Effector memory CD4-positive, alpha-beta T cell (primary cell): ENCODE results near the gene HAND1.
A peak's percentile ranks its signal among the peaks of the same experiment; 100 is the strongest.

Experiments used
- DNase-seq, 3 donors: peaks; one replicate each; pipeline ENCODE4 v3.0.0-alpha.2; 2020
- H3K27ac ChIP-seq: 2 replicates; pipeline ENCODE4 v1.7.0; 2013; ENCODE audit warnings: mild to moderate bottlenecking, low read length, moderate library complexity; ENCODE audit not compliant: insufficient read depth, poor library complexity, severe bottlenecking
- H3K27me3 ChIP-seq: replicated peaks from 2 replicates; pipeline ENCODE4 v1.7.0; 2013; ENCODE audit warnings: mild to moderate bottlenecking, low read length; ENCODE audit not compliant: insufficient read depth, control insufficient read depth, poor library complexity, severe bottlenecking
- H3K36me3 ChIP-seq: 2 replicates; pipeline ENCODE4 v1.7.0; 2013; ENCODE audit warnings: mild to moderate bottlenecking, low read length, moderate library complexity; ENCODE audit not compliant: control insufficient read depth, insufficient read depth
- H3K4me1 ChIP-seq: 2 replicates; pipeline ENCODE4 v1.7.0; 2013; ENCODE audit warnings: low read length, mild to moderate bottlenecking; ENCODE audit not compliant: control insufficient read depth, insufficient read depth, poor library complexity, severe bottlenecking
- H3K4me3 ChIP-seq: 2 replicates; pipeline ENCODE4 v1.7.0; 2013; ENCODE audit warnings: low read length, low read depth, mild to moderate bottlenecking; ENCODE audit not compliant: insufficient read depth, poor library complexity, severe bottlenecking
- H3K9me3 ChIP-seq: 2 replicates; pipeline ENCODE4 v1.7.0; 2013; ENCODE audit warnings: mild to moderate bottlenecking, low read length, moderate library complexity; ENCODE audit not compliant: control insufficient read depth

Gene HAND1

DNA sequence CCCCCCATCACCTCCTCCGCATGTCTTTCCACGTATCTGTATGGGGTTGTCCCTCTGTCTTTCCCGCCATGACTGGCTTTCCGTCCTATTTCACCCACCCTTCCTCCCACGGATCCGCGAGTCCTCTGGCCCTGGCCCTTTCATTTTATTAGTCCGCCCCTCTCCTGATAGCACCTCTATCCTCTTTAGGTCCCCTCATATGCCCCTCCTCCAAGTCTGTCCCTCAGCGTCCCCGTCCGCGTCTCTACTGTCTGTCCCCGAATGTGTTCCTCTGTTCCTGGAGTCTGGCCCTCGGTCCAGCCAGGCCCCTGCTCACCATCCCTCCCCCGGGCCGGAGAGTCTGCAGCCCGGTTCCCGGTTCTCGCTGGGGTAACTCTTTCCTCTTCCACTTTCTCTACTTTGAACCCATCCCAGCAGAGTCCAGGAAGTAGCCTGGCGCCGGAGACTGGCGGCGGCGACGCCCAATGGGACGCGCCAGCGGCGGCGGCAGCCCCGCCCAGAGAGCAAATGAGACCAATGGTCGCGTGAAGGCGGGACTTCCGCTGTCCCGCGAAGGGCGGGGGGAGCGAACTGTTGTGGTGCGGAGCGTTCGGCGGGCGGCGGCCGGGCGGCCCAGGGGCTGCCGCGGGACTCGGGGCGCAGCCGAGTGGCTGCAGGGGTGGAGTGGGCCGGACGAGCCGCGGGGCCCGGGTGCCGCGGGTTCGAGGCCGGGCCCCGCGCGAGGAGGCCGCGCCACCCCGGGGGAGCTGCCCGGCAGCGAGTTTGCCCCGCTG, 32.4 kb downstream of the HAND1 start, which contains the start of gene SAP30L:
TSS of gene SAP30L (plus strand) at position 576 of the 773 bp plus-strand sequence. CDS start 608 bp downstream, outside the sequence.
- Histone ChIP-seq H3K4me3 (peak within 1 kb of the TSS; percentile 89), H3K27me3 (no peaks in the 10 kb centered on the region), H3K27ac (peak within 1 kb of the TSS; percentile 64), H3K4me1 (peaks cover 14% of the 10 kb centered on the region), H3K36me3 (peaks cover 5% of the 10 kb centered on the region), H3K9me3 (no peaks in the 10 kb centered on the region)
- DNase-seq: peak; percentile 83 to 93 (median 91)

DNA sequence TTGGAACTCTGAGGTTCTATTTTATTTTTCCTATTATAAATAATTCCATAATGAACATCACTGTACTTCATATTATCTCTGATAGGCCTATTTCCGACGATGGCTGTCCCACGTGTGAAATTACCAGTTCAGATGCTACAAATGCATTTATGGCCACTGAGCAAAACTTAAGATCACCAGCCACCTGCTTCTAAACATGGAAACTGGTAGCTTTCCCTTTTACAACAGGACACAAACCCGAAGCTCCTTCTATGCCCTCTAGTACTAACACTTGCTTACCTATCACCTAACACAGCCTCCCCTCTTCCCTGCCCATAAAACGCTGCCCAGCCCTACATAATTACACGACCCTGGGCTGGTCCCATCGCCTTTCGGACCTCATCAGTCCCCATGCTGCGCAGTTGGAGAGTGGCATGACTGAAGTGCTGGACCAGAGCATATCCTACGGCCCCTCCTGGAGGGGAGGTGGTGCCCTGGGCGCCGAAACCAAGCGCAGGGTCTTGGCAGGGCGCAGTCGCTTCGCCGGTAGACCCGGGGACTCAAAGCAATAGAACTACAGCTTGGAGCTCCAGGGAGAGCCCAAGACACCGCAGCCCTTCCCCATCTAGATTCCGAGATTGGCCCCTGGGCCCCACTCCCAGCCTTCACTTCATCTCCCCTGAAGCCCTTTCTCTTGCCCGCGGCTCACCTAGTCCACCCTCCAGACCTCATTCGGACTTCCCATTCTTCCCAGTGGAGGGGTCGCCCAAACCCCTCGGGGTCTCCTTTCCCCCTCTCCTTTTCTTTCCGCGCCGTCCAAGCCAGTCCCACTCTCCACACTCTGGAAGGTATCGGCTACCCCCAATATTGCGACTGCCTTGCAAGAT, 33.2 kb downstream of the HAND1 start:
- DNase-seq: no peak
- Histone ChIP-seq H3K36me3 (peaks cover 9% of the 10 kb centered on the region), H3K27ac (peak overlapping the region; percentile 64), H3K27me3 (no peaks in the 10 kb centered on the region), H3K4me1 (peaks cover 14% of the 10 kb centered on the region), H3K4me3 (peak overlapping the region; percentile 89), H3K9me3 (no peaks in the 10 kb centered on the region)

DNA sequence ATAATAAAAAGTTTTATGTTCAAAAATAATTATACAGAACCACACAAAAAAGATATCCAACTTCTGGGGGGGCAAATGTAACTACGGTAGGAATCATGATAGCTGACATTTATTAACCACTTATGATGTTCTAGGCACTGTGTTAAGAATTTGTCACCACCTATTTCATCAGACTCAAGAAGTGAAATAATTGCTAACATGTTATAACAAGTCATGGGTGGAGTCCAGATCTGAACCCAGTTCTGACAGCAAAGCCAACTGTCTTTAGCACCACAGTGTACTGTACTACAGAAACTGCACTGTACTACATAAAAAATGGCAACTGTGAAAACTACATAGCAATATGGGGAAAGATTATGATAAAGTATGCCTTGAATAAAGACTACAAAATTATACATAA, 35.2 kb downstream of the HAND1 start:
- no peak overlapping the region for H3K4me3 ChIP-seq
- no peaks in the 10 kb centered on the region for H3K27me3 ChIP-seq
- no peak overlapping the region for H3K27ac ChIP-seq
- H3K36me3 ChIP-seq: peaks cover 21% of the 10 kb centered on the region
- no peak for DNase-seq
- no peaks in the 10 kb centered on the region for H3K9me3 ChIP-seq
- peaks cover 5% of the 10 kb centered on the region for H3K4me1 ChIP-seq

DNA sequence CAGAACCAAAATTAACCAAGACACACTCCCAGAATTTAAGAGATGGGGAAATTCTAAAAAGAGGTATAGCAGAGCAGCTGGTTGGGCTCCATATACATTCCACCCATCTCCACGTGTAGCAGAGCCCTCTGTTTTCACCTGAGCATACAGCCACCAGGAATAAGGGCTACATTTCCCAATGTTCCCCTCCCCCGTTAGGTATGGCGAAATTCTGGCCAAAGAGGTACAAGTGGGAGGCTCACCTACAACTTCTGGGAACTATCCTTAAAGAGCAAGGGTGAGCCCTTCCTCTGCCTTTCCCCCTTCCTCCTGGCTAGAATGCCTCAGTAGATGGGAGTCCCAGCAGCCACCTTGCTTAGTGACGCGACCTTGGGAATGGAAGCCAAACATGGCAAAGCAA, 37.5 kb downstream of the HAND1 start:
- no peaks in the 10 kb centered on the region for H3K27me3 ChIP-seq
- H3K27ac ChIP-seq: no peak overlapping the region
- peaks cover 33% of the 10 kb centered on the region for H3K36me3 ChIP-seq
- no peak overlapping the region for H3K4me3 ChIP-seq
- no peak for DNase-seq
- H3K4me1 ChIP-seq: peaks cover 3% of the 10 kb centered on the region
- no peaks in the 10 kb centered on the region for H3K9me3 ChIP-seq

DNA sequence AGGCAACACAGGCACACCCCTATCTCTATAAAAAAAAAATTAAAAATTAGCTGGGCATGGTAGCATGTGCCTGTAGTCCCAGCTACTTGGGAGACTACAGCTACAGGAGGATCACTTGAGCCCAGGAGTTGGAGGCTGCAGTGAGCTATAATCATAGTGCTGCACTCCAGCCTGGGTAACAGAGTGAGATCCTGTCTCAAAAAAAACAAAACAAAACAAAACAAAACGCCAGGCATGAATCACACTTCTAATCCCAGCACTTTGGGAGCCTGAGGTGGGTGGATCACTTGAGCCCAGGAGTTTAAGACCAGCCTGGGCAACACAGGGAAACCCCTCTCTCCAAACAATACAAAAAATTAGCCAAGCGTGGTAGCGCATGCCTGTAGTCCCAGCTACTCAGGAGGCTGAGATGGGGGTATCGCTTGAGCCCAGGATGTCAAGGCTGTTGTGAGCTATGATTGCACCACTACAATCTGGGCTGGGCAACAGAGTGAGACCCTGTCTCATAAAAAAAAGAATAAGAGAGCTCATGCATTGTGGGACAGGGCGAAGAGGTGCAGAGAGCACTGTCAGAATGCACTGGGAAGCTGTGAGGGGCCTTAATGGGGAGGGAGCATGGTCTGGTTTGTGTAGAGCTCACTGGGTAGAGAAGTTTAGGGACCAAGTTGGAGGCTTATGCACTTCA, 40.6 kb downstream of the HAND1 start:
- no peak for DNase-seq
- Histone ChIP-seq H3K4me1 (peaks cover 3% of the 10 kb centered on the region), H3K9me3 (no peaks in the 10 kb centered on the region), H3K27me3 (no peaks in the 10 kb centered on the region), H3K27ac (no peak overlapping the region), H3K4me3 (no peak overlapping the region), H3K36me3 (peaks cover 33% of the 10 kb centered on the region)

DNA sequence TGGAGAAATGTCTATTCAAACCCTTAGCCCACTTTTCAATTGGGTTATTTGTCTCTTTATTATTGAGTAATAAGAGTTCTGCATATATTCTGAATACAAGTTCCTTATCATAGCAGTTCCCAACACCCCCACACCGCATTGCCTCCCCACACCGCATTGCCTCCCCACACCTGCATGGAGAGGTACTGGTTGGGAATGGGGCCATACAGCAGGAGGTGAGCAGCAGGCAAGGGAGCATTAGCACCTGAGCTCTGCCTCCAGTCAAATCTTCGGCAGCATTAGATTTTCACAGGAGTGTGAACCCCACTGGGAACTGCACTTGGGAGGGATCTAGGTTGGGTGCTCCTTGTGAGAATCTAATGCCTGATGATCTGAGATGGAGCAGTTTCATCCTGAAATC, 42.8 kb downstream of the HAND1 start:
- Histone ChIP-seq H3K9me3 (no peaks in the 10 kb centered on the region), H3K4me3 (no peak overlapping the region), H3K4me1 (peaks cover 3% of the 10 kb centered on the region), H3K27ac (no peak overlapping the region), H3K36me3 (peaks cover 25% of the 10 kb centered on the region), H3K27me3 (no peaks in the 10 kb centered on the region)
- no peak for DNase-seq

DNA sequence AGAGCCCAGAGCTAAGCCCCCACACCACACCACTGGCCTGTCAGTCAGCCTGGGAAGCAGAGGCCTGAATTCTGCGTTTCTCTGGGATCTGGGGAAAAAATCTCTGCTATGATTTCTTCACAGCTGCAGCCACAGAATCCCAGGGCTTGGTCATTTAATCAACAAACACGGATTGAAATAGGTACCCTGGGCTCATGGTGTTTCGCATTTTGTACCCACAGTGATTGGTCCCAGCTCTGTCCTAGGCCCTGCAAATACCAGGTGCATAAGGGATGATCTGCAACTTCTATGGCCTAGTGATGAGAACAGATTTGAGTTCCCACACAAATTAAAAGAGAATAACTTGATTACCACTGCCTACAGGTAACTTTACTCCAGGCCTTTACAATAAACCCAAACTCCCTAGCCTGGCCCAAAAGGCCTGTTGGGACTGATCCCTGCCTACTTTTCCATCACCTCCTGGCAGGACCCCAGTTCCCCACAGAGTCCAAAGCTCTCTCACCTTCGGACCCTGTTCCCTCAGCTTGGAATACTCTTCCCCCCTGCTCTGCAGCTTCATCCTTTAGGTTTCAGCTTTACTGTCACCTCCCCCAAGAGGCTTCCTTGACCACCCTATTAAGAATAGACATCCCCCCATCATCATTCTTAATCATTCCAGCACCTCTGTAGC, 46.9 kb downstream of the HAND1 start:
- H3K27ac ChIP-seq: no peak overlapping the region
- H3K27me3 ChIP-seq: no peaks in the 10 kb centered on the region
- H3K4me1 ChIP-seq: no peaks in the 10 kb centered on the region
- H3K36me3 ChIP-seq: peaks cover 5% of the 10 kb centered on the region
- no peak for DNase-seq
- H3K9me3 ChIP-seq: no peaks in the 10 kb centered on the region
- H3K4me3 ChIP-seq: no peak overlapping the region

DNA sequence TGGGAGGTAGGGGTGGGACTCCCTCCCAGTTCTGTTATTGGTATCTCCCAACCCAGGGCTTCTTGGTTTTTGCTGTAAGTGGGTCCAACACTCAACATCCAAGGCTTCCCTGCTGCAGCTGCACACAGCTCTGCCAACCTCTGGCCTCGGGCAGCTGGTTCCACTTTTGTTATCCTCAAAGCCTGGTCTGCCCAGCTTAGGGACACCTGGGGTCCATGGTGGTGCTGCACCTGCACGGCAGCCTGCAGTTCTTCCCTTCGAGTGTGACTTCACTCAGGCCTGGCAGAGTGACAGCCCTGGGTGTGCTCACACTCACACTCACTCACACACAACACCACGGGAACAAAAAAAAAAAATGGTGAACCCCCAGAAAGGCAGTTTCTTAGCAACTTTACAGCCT, 47.6 kb downstream of the HAND1 start:
- Histone ChIP-seq H3K36me3 (no peaks in the 10 kb centered on the region), H3K27me3 (no peaks in the 10 kb centered on the region), H3K27ac (no peak overlapping the region), H3K4me3 (no peak overlapping the region), H3K9me3 (no peaks in the 10 kb centered on the region), H3K4me1 (no peaks in the 10 kb centered on the region)
- no peak for DNase-seq

DNA sequence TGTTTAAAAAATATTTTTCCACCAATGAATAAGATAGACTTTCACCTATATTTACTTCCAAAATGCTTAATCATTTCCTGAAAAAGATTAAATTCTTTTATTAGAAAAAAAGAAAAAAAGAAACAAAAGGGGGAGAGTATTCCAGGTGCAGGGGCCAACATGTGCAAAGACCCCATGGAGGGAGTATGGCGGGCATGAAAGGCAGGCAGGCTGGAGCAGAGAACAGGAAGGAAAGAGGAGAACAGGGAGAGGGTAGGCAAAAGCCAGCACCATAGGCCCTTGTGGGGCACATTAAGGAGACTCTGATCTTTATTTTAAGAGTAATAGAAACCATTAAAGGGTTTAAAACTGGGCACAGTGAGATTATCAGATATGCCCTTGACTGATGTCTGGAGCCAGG, 48.7 kb downstream of the HAND1 start:
- DNase-seq: no peak
- H3K4me3 ChIP-seq: no peak overlapping the region
- H3K4me1 ChIP-seq: no peaks in the 10 kb centered on the region
- H3K9me3 ChIP-seq: no peaks in the 10 kb centered on the region
- H3K36me3 ChIP-seq: no peaks in the 10 kb centered on the region
- H3K27me3 ChIP-seq: no peaks in the 10 kb centered on the region
- no peak overlapping the region for H3K27ac ChIP-seq
